GM12878 (cell line): ENCODE results near the gene NFYC. TPM values are rescaled to one million over a fixed set of nuclear protein-coding genes. Genes with fewer than 3 reads are reported as not detected.

Experiments
- ATAC-seq: fragments of 200-7000 bp; cut with Tn5 transposase; 3 replicates; pipeline ENCODE4 v1.9.1; 2020; ENCODE audit warnings: mild to moderate bottlenecking, moderate library complexity
- BruUV-seq: library from RNA; stranded (reverse); fragments of 400-500 nt; replicated peaks from 2 replicates; lab custom pipeline; 2021; lab: Mats Ljungman, UMichigan
- CTCF ChIA-PET: fragments of 300-600 bp; sonication (Branson Sonifier 250); formaldehyde crosslinking; extraction: SDS; loops from one replicate; lab custom pipeline; 2021; ENCODE audit warnings: inconsistent platforms; lab: Yijun Ruan, JAX
- POLR2A ChIA-PET: fragments of 350-600 bp; formaldehyde crosslinking; extraction: SDS; loops from one replicate; lab custom pipeline; 2021; ENCODE audit warnings: inconsistent platforms; lab: Charles Lee
- RAD21 ChIA-PET: fragments of 300-600 bp; sonication (Branson Sonifier 250); formaldehyde crosslinking; loops from one replicate; lab custom pipeline; 2023; ENCODE audit warnings: antibody characterized with exemption; ENCODE audit not compliant: unreplicated experiment; lab: Charles Lee
- SMC1A ChIA-PET: fragments of 300-600 bp; sonication (Branson Sonifier 250); formaldehyde crosslinking; loops from one replicate; lab custom pipeline; 2023; ENCODE audit not compliant: unreplicated experiment, uncharacterized antibody; lab: Charles Lee
- DNase-seq: peaks from one replicate; pipeline ENCODE4 v3.0.0-alpha.2; 2011; ENCODE audit warnings: low read depth, low spot score
- FAIRE-seq: peaks from 3 replicates; lab custom pipeline; 2011; peaks lifted over from hg19 to GRCh38; lab: Jason Lieb, UNC
- H2AFZ ChIP-seq: 2 replicates; pipeline ENCODE4 v1.6.0; 2011; ENCODE audit warnings: low read depth, low read length, control low read depth; ENCODE audit not compliant: control insufficient read depth
- H3K27ac ChIP-seq: 2 replicates; pipeline ENCODE4 v1.5.1; 2011; ENCODE audit warnings: control low read depth; ENCODE audit not compliant: control insufficient read depth, insufficient read depth
- H3K27me3 ChIP-seq, 2 experiments: replicated peaks in 1 of 2; 2 replicates each; pipeline versions ENCODE4 v1.6.0 to v1.6.1; 2011; ENCODE audit warnings: low read length in 1 of 2; ENCODE audit not compliant: control insufficient read depth in 2 of 2, insufficient read depth in 2 of 2
- H3K36me3 ChIP-seq, 2 experiments: 2 replicates each; pipeline ENCODE4 v1.5.1; 2011; ENCODE audit warnings: low read length in 1 of 2; ENCODE audit not compliant: control insufficient read depth in 2 of 2, insufficient read depth in 2 of 2
- H3K4me1 ChIP-seq: 2 replicates; pipeline ENCODE4 v1.6.1; 2011; ENCODE audit warnings: mild to moderate bottlenecking, low read length, moderate library complexity, mixed read lengths; ENCODE audit not compliant: control insufficient read depth, insufficient read depth
- H3K4me2 ChIP-seq: 2 replicates; pipeline ENCODE4 v1.6.0; 2011; ENCODE audit warnings: control low read depth; ENCODE audit not compliant: control insufficient read depth, insufficient read depth
- H3K4me3 ChIP-seq: fragments of 200-600 bp; sonication (generic); 2 replicates; pipeline ENCODE4 v1.5.1; 2016
- H3K79me2 ChIP-seq: 2 replicates; pipeline ENCODE4 v1.6.0; 2011; ENCODE audit warnings: low read length; ENCODE audit not compliant: control insufficient read depth, insufficient read depth
- H3K9ac ChIP-seq: 2 replicates; pipeline ENCODE4 v1.8.0; 2011; ENCODE audit warnings: low read length, control low read depth, mixed read lengths; ENCODE audit not compliant: control insufficient read depth, insufficient read depth
- H3K9me3 ChIP-seq: replicated peaks from 3 replicates; pipeline ENCODE4 v1.5.1; 2011; ENCODE audit warnings: mild to moderate bottlenecking, low read length; ENCODE audit not compliant: control insufficient read depth, insufficient read depth
- H4K20me1 ChIP-seq: 2 replicates; pipeline ENCODE4 v1.6.0; 2011; ENCODE audit not compliant: control insufficient read depth, insufficient read depth
- BACH1 ChIP-seq: fragments of 450-650 bp; IDR thresholded peaks from 2 replicates; pipeline ENCODE4 v1.6.1; 2017; ENCODE audit warnings: mild to moderate bottlenecking, borderline replicate concordance
- HDAC6 ChIP-seq: fragments of 200-600 bp; sonication (generic); IDR thresholded peaks from one replicate; pipeline ENCODE4 v1.8.0; 2017; ENCODE audit warnings: antibody characterized with exemption; ENCODE audit not compliant: unreplicated experiment
- MYB ChIP-seq: fragments of 150-350 bp; IDR thresholded peaks from 2 replicates; pipeline ENCODE4 v1.6.1; 2014; ENCODE audit warnings: mild to moderate bottlenecking, low read depth, low read length, borderline replicate concordance
- NFYB ChIP-seq: IDR thresholded peaks from 2 replicates; pipeline ENCODE4 v1.6.1; 2011; ENCODE audit warnings: low read depth, mild to moderate bottlenecking, low read length, improper control_type of control experiment, moderate library complexity; ENCODE audit not compliant: insufficient read depth
- POU2F2 ChIP-seq: IDR thresholded peaks from 3 replicates; pipeline ENCODE4 v1.6.1; 2011; ENCODE audit warnings: low read depth, mild to moderate bottlenecking, low read length, borderline replicate concordance
- SMC3 ChIP-seq: IDR thresholded peaks from 2 replicates; pipeline ENCODE4 v1.6.1; 2011; ENCODE audit warnings: low read length, improper control_type of control experiment, borderline replicate concordance
- TBL1XR1 ChIP-seq: IDR thresholded peaks from 2 replicates; pipeline ENCODE4 v1.6.1; 2012; ENCODE audit warnings: low read depth, low read length, improper control_type of control experiment
- ZBED1 ChIP-seq: IDR thresholded peaks from 2 replicates; pipeline ENCODE4 v1.6.1; 2016; ENCODE audit warnings: borderline replicate concordance
- WGBS: methylation state at CpG from one replicate; pipeline ENCODE4 v1.1.6; 2016; ENCODE audit warnings: low lambda C conversion rate; ENCODE audit not compliant: insufficient replicate concordance, insufficient coverage; ENCODE audit errors: missing lambda C conversion rate; 5-methylcytosine and 5-hydroxymethylcytosine counted together
- in situ Hi-C: fragments of 300-500 bp; cut with MboI; formaldehyde crosslinking; loops from 9 replicates; pipeline ENCODE4 v1.14.3; 2018; ENCODE audit warnings: mixed read lengths
- intact Hi-C: fragments of 100-400 bp; cut with micrococcal nuclease; formaldehyde crosslinking; loops from one replicate; pipeline ENCODE4 v1.14.2; 2022; ENCODE audit not compliant: unreplicated experiment
- polyA plus RNA-seq, 11 experiments: library from polyadenylated mRNA; depleted of rRNA in 4 of 11; unstranded in 6 of 11; stranded (reverse) in 5 of 11; fragments of >200 nt; fragmentation: Nextera tagmentation in 4 of 11; fragmentation: Illumina TruSeq in 1 of 11; extraction: Ambion mirVana in 4 of 11; extraction: Trizol in 1 of 11; gene quantifications; 1 replicate in 1 of 11; 2 replicates in 10 of 11; pipeline versions ENCODE4 v1.2.1 to v1.2.3, GENCODE V29; 2011 to 2016; ENCODE audit warnings: inconsistent platforms in 2 of 11, missing spikeins in 2 of 11, low read depth in 1 of 11
- total RNA-seq, 4 experiments: library from RNA; depleted of rRNA in 3 of 4; stranded (reverse); fragments of >200 nt in 3 of 4; fragmentation: Illumina TruSeq in 1 of 4; extraction: Trizol in 1 of 4; gene quantifications; 2 replicates each; pipeline versions ENCODE4 v1.2.1 to v1.2.3, GENCODE V29; 2013 to 2021
- TF ChIP-seq, protein P1 (sequence below): fragments of 450-650 bp; IDR thresholded peaks from 2 replicates; pipeline ENCODE4 v1.6.1; 2017; ENCODE audit warnings: low read depth, mild to moderate bottlenecking, moderate library complexity
- TF ChIP-seq, protein P2 (sequence below): fragments of 450-650 bp; formaldehyde crosslinking; IDR thresholded peaks from 2 replicates; pipeline ENCODE4 v1.4.0; 2022; ENCODE audit warnings: mild to moderate bottlenecking, moderate library complexity

NFYC gene
- total and polyA plus RNA-seq, 10 of the 15 experiments (the other 5 are each of a cell fraction or from before 2014, with no cell fraction given): 4.3 to 84.2 (median 58.3) TPM

DNA sequence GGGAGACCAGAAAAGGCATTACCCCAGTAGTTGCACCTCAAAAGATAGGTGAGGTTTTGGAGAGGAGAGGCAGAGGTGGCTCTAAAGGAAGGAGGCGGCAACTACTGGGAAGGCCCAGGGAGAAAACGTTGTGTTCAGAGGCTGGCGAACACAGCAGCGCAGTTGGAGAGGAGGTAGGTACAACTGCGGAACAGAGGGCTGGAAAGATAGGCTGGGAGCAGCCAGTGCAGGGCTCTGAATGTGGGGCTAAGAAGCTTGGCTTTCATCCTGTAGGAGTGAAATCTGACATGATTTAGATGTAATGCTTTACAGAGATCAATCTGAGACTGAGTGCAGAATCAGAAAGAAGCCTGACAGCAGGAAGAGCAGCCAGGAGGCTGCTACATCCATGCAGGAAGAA lies 39.0 kb upstream of the NFYC start:
- no TSS peak for BruUV-seq
- SMC1A ChIA-PET: no interaction called here
- intact Hi-C loops (no loop called here), in situ Hi-C loops (no loop called here)
- Histone ChIP-seq H3K36me3 (no peaks in the 10 kb centered on the region), H2AFZ (no peak overlapping the region), H3K9me3 (no peaks in the 10 kb centered on the region), H3K4me3 (no peak overlapping the region), H3K27ac (no peak overlapping the region), H3K79me2 (no peaks in the 10 kb centered on the region), H3K4me1 (no peaks in the 10 kb centered on the region), H3K27me3 (no peaks in the 10 kb centered on the region)
- POLR2A ChIA-PET: no interaction called here
- 49% methylated on average over 5 of the region's 5 CpGs for WGBS
- DNase-seq (no peak), ATAC-seq (no peak), FAIRE-seq (no peak)
- RAD21 ChIA-PET: no interaction called here
- CTCF ChIA-PET: no interaction called here
- TF ChIP-seq BACH1 (no peak), HDAC6 (no peak), TBL1XR1 (no peak), SMC3 (no peak), ZBED1 (no peak), MYB (no peak), POU2F2 (no peak), NFYB (no peak)
- TF ChIP-seq, protein P1, sequence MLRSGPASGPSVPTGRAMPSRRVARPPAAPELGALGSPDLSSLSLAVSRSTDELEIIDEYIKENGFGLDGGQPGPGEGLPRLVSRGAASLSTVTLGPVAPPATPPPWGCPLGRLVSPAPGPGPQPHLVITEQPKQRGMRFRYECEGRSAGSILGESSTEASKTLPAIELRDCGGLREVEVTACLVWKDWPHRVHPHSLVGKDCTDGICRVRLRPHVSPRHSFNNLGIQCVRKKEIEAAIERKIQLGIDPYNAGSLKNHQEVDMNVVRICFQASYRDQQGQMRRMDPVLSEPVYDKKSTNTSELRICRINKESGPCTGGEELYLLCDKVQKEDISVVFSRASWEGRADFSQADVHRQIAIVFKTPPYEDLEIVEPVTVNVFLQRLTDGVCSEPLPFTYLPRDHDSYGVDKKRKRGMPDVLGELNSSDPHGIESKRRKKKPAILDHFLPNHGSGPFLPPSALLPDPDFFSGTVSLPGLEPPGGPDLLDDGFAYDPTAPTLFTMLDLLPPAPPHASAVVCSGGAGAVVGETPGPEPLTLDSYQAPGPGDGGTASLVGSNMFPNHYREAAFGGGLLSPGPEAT: no peak
- TF ChIP-seq, protein P2, sequence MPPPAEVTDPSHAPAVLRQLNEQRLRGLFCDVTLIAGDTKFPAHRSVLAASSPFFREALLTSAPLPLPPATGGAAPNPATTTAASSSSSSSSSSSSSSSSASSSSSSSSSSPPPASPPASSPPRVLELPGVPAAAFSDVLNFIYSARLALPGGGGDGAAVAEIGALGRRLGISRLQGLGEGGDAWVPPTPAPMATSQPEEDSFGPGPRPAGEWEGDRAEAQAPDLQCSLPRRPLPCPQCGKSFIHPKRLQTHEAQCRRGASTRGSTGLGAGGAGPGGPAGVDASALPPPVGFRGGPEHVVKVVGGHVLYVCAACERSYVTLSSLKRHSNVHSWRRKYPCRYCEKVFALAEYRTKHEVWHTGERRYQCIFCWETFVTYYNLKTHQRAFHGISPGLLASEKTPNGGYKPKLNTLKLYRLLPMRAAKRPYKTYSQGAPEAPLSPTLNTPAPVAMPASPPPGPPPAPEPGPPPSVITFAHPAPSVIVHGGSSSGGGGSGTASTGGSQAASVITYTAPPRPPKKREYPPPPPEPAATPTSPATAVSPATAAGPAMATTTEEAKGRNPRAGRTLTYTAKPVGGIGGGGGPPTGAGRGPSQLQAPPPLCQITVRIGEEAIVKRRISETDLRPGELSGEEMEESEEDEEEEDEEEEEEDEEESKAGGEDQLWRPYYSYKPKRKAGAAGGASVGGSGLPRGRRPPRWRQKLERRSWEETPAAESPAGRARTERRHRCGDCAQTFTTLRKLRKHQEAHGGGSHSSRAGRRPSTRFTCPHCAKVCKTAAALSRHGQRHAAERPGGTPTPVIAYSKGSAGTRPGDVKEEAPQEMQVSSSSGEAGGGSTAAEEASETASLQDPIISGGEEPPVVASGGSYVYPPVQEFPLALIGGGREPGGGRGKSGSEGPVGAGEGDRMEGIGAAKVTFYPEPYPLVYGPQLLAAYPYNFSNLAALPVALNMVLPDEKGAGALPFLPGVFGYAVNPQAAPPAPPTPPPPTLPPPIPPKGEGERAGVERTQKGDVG (CRISPR knock-in tag): no peak
- TF ChIP-seq, all 136 proteins: peak for 0
- H3K4me2 ChIP-seq: no peak overlapping the region
- H3K9ac ChIP-seq: no peak overlapping the region
- no peaks in the 10 kb centered on the region for H4K20me1 ChIP-seq
